GM23338 (cell line): ENCODE data around the gene APOL1.

Source experiments
- EZH2 ChIP-seq: fragments of 200-600 bp; sonication (generic); IDR thresholded peaks from one replicate; pipeline ENCODE4 v1.8.0; 2017; ENCODE audit warnings: antibody characterized with exemption, mild to moderate bottlenecking, low read depth; ENCODE audit not compliant: unreplicated experiment
- EZH2phosphoT487 ChIP-seq: fragments of 200-600 bp; sonication (generic); IDR thresholded peaks from one replicate; pipeline ENCODE4 v1.8.1; 2018; ENCODE audit warnings: antibody characterized with exemption; ENCODE audit not compliant: unreplicated experiment
- JUNB ChIP-seq: IDR thresholded peaks from one replicate; pipeline ENCODE4 v1.6.1; 2016; ENCODE audit warnings: antibody characterized with exemption; ENCODE audit not compliant: unreplicated experiment
- POLR2AphosphoS5 ChIP-seq: IDR thresholded peaks from 2 replicates; pipeline ENCODE4 v1.6.1; 2016; ENCODE audit warnings: antibody characterized with exemption, low read depth
- REST ChIP-seq: IDR thresholded peaks from one replicate; pipeline ENCODE4 v1.6.1; 2018; ENCODE audit warnings: antibody characterized with exemption; ENCODE audit not compliant: unreplicated experiment
- STAT1 ChIP-seq: IDR thresholded peaks from one replicate; pipeline ENCODE4 v1.6.1; 2016; ENCODE audit warnings: antibody characterized with exemption; ENCODE audit not compliant: unreplicated experiment
- ZNF114 ChIP-seq: fragments of 250-450 bp; sonication (Bioruptor Pico); IDR thresholded peaks from 2 replicates; pipeline ENCODE4 v1.5.0; 2020; ENCODE audit warnings: mild to moderate bottlenecking, moderate library complexity
- ZNF331 ChIP-seq: fragments of 250-450 bp; sonication (Bioruptor Pico); IDR thresholded peaks from 2 replicates; pipeline ENCODE4 v1.5.0; 2020; ENCODE audit warnings: low read depth, mild to moderate bottlenecking, moderate library complexity
- TF ChIP-seq, protein P1 (sequence below), 2 experiments: fragments of 200-600 bp in 1 of 2; sonication (generic) in 1 of 2; conservative IDR thresholded peaks; 2 replicates each; pipeline versions ENCODE4 v1.5.1 to v1.6.1; 2016 to 2017; ENCODE audit warnings: antibody characterized with exemption in 2 of 2, low read depth in 2 of 2, mild to moderate bottlenecking in 2 of 2, moderate library complexity in 1 of 2
- TF ChIP-seq, protein P2 (sequence below): IDR thresholded peaks from 2 replicates; pipeline ENCODE4 v1.6.1; 2016; ENCODE audit warnings: antibody characterized with exemption

GRCh38 chr22:36277482-36278291 lies 24.8 kb downstream of the APOL1 start:
- TF ChIP-seq, protein P1, sequence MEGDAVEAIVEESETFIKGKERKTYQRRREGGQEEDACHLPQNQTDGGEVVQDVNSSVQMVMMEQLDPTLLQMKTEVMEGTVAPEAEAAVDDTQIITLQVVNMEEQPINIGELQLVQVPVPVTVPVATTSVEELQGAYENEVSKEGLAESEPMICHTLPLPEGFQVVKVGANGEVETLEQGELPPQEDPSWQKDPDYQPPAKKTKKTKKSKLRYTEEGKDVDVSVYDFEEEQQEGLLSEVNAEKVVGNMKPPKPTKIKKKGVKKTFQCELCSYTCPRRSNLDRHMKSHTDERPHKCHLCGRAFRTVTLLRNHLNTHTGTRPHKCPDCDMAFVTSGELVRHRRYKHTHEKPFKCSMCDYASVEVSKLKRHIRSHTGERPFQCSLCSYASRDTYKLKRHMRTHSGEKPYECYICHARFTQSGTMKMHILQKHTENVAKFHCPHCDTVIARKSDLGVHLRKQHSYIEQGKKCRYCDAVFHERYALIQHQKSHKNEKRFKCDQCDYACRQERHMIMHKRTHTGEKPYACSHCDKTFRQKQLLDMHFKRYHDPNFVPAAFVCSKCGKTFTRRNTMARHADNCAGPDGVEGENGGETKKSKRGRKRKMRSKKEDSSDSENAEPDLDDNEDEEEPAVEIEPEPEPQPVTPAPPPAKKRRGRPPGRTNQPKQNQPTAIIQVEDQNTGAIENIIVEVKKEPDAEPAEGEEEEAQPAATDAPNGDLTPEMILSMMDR (conservative IDR thresholded peaks at IDR 0.05; ENCODE audit: low read depth in 2 of 2), result peak; percentile 68 to 83
- TF ChIP-seq REST (no peak), EZH2phosphoT487 (no peak), EZH2 (no peak), POLR2AphosphoS5 (no peak), STAT1 (no peak), JUNB (no peak), ZNF331 (no peak), ZNF114 (CRISPR knock-in tag) (0 out of 2 replicates have a peak, but pooled peaks have one; percentile 67)
- TF ChIP-seq, protein P2, sequence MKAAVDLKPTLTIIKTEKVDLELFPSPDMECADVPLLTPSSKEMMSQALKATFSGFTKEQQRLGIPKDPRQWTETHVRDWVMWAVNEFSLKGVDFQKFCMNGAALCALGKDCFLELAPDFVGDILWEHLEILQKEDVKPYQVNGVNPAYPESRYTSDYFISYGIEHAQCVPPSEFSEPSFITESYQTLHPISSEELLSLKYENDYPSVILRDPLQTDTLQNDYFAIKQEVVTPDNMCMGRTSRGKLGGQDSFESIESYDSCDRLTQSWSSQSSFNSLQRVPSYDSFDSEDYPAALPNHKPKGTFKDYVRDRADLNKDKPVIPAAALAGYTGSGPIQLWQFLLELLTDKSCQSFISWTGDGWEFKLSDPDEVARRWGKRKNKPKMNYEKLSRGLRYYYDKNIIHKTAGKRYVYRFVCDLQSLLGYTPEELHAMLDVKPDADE, result no peak
